Measurements from ENCODE around the gene USP10.

Gene USP10

DNA sequence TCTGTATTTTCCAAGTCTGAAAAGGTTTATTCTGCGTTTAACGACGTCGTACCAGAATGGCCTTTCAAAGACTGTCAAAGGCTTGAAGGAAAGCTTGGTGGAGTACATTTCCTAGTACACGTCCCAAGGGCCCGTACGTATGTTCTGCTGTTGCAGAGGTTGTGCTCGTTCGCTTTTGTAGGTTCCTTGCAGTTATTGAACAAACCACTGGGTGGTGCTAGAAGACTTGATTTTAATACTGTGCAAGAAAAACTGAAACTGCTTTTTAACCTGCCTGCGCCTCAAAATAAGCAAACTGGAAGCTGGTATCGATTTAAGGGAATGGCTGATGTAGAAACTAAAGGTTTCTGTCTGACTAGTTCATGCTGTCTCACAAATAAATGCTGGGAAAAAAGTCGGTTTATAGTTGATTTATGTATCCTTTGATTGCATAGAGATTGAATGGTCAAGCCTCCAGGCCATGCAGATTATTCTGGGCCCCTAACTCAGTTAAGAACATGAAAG is 54.6 kb downstream of the USP10 start:
- POLR2A ChIA-PET = interaction anchor here (0.6 kb wide), 1 partner anchor 120 kb away, joined by 4 read pairs; no protein-coding TSS in a partner anchor

More for the DNA sequence above, 54.6 kb downstream of the USP10 start:
- Histone ChIP-seq H3K9me3 (ENCODE audit: control insufficient read depth, insufficient read depth, low read depth, low read length) (no peaks in the 10 kb centered on the region), H3K4me1 (ENCODE audit: control insufficient read depth, insufficient read depth, low read length) (peaks cover 4% of the 10 kb centered on the region; the same call in 1 of the 2 replicates), H3K4me3 (ENCODE audit: low read depth, low read length) (no peak overlapping the region), H3K36me3 (ENCODE audit: control insufficient read depth in 2 of 2, insufficient read depth in 1 of 2, low read length in 2 of 2) (peaks cover 0 to 19% of the 10 kb centered on the region in 2 experiments; a peak in 2 of 3 replicates), H3K27ac (ENCODE audit: extremely low read depth, low read depth, low read length) (no peak overlapping the region)
- no peak for TF ChIP-seq ZBTB21 (tag by site-specific recombination; IDR thresholded peaks at IDR 0.05)
- TF ChIP-seq, protein P1, sequence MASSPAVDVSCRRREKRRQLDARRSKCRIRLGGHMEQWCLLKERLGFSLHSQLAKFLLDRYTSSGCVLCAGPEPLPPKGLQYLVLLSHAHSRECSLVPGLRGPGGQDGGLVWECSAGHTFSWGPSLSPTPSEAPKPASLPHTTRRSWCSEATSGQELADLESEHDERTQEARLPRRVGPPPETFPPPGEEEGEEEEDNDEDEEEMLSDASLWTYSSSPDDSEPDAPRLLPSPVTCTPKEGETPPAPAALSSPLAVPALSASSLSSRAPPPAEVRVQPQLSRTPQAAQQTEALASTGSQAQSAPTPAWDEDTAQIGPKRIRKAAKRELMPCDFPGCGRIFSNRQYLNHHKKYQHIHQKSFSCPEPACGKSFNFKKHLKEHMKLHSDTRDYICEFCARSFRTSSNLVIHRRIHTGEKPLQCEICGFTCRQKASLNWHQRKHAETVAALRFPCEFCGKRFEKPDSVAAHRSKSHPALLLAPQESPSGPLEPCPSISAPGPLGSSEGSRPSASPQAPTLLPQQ (tag by site-specific recombination; IDR thresholded peaks at IDR 0.05) = 0 out of 2 replicates have a peak, but pooled peaks have one; percentile 13
- TF ChIP-seq ZNF654 (tag by site-specific recombination; IDR thresholded peaks at IDR 0.05; ENCODE audit: low read depth) = peak; percentile 76
- TF ChIP-seq, protein P2, sequence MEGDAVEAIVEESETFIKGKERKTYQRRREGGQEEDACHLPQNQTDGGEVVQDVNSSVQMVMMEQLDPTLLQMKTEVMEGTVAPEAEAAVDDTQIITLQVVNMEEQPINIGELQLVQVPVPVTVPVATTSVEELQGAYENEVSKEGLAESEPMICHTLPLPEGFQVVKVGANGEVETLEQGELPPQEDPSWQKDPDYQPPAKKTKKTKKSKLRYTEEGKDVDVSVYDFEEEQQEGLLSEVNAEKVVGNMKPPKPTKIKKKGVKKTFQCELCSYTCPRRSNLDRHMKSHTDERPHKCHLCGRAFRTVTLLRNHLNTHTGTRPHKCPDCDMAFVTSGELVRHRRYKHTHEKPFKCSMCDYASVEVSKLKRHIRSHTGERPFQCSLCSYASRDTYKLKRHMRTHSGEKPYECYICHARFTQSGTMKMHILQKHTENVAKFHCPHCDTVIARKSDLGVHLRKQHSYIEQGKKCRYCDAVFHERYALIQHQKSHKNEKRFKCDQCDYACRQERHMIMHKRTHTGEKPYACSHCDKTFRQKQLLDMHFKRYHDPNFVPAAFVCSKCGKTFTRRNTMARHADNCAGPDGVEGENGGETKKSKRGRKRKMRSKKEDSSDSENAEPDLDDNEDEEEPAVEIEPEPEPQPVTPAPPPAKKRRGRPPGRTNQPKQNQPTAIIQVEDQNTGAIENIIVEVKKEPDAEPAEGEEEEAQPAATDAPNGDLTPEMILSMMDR (tag by site-specific recombination; IDR thresholded peaks at IDR 0.05) = peak; percentile 76
- peak; percentile 34; the same call in 1 of the 2 replicates for TF ChIP-seq ZNF600 (tag by site-specific recombination; IDR thresholded peaks at IDR 0.05)
- TF ChIP-seq, protein P3, sequence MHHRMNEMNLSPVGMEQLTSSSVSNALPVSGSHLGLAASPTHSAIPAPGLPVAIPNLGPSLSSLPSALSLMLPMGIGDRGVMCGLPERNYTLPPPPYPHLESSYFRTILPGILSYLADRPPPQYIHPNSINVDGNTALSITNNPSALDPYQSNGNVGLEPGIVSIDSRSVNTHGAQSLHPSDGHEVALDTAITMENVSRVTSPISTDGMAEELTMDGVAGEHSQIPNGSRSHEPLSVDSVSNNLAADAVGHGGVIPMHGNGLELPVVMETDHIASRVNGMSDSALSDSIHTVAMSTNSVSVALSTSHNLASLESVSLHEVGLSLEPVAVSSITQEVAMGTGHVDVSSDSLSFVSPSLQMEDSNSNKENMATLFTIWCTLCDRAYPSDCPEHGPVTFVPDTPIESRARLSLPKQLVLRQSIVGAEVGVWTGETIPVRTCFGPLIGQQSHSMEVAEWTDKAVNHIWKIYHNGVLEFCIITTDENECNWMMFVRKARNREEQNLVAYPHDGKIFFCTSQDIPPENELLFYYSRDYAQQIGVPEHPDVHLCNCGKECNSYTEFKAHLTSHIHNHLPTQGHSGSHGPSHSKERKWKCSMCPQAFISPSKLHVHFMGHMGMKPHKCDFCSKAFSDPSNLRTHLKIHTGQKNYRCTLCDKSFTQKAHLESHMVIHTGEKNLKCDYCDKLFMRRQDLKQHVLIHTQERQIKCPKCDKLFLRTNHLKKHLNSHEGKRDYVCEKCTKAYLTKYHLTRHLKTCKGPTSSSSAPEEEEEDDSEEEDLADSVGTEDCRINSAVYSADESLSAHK (tag by site-specific recombination; IDR thresholded peaks at IDR 0.05) = peak; percentile 92
- TF ChIP-seq ZNF184 (tag by site-specific recombination; IDR thresholded peaks at IDR 0.05) = no peak
- no peak for TF ChIP-seq ZNF514 (tag by site-specific recombination; IDR thresholded peaks at IDR 0.05)
- no peak for TF ChIP-seq ZIC2 (tag by site-specific recombination; IDR thresholded peaks at IDR 0.05)
- TF ChIP-seq, protein P4, sequence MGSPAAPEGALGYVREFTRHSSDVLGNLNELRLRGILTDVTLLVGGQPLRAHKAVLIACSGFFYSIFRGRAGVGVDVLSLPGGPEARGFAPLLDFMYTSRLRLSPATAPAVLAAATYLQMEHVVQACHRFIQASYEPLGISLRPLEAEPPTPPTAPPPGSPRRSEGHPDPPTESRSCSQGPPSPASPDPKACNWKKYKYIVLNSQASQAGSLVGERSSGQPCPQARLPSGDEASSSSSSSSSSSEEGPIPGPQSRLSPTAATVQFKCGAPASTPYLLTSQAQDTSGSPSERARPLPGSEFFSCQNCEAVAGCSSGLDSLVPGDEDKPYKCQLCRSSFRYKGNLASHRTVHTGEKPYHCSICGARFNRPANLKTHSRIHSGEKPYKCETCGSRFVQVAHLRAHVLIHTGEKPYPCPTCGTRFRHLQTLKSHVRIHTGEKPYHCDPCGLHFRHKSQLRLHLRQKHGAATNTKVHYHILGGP (tag by site-specific recombination; IDR thresholded peaks at IDR 0.05) = no peak
- TF ChIP-seq BCL11A (tag by site-specific recombination; IDR thresholded peaks at IDR 0.05; ENCODE audit: low read depth) = no peak
- no peak for TF ChIP-seq ZNF843 (tag by site-specific recombination; IDR thresholded peaks at IDR 0.05)
- TF ChIP-seq, protein P5, sequence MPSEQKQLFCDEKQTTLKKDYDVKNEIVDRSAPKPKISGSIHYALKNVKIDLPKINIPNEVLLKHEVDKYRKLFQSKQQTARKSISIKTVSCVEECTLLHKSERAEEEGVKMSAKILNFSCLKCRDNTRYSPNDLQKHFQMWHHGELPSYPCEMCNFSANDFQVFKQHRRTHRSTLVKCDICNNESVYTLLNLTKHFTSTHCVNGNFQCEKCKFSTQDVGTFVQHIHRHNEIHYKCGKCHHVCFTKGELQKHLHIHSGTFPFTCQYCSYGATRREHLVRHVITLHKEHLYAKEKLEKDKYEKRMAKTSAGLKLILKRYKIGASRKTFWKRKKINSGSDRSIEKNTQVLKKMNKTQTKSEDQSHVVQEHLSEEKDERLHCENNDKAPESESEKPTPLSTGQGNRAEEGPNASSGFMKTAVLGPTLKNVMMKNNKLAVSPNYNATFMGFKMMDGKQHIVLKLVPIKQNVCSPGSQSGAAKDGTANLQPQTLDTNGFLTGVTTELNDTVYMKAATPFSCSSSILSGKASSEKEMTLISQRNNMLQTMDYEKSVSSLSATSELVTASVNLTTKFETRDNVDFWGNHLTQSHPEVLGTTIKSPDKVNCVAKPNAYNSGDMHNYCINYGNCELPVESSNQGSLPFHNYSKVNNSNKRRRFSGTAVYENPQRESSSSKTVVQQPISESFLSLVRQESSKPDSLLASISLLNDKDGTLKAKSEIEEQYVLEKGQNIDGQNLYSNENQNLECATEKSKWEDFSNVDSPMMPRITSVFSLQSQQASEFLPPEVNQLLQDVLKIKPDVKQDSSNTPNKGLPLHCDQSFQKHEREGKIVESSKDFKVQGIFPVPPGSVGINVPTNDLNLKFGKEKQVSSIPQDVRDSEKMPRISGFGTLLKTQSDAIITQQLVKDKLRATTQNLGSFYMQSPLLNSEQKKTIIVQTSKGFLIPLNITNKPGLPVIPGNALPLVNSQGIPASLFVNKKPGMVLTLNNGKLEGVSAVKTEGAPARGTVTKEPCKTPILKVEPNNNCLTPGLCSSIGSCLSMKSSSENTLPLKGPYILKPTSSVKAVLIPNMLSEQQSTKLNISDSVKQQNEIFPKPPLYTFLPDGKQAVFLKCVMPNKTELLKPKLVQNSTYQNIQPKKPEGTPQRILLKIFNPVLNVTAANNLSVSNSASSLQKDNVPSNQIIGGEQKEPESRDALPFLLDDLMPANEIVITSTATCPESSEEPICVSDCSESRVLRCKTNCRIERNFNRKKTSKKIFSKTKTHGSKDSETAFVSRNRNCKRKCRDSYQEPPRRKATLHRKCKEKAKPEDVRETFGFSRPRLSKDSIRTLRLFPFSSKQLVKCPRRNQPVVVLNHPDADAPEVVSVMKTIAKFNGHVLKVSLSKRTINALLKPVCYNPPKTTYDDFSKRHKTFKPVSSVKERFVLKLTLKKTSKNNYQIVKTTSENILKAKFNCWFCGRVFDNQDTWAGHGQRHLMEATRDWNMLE (tag by site-specific recombination; conservative IDR thresholded peaks at IDR 0.05; ENCODE audit: low read depth) = no peak
- TF ChIP-seq ZFP37 (tag by site-specific recombination; IDR thresholded peaks at IDR 0.05) = no peak
- TF ChIP-seq ZNF660 (tag by site-specific recombination; IDR thresholded peaks at IDR 0.05) = peak; percentile 68; the same call in 1 of the 2 replicates
- 0 out of 2 replicates have a peak, but pooled peaks have one; percentile 38 for TF ChIP-seq ZBTB44 (tag by site-specific recombination; IDR thresholded peaks at IDR 0.05)
- TF ChIP-seq ZNF335 (tag by site-specific recombination; conservative IDR thresholded peaks at IDR 0.05) = no peak
- CTCF ChIA-PET = interaction anchor here (0.6 to 6.8 kb wide), 42 partner anchors 9 to 490 kb away, joined by 3 to 144 read pairs (median 4); no protein-coding TSS in a partner anchor

Data from HEK293 (cell line).